Stomach (tissue), 4 donors: ENCODE measurements around the gene CA5A.

Source experiments
- EP300 ChIP-seq: sonication (generic); formaldehyde crosslinking; IDR thresholded peaks from one replicate; pipeline ENCODE4 v1.6.1; 2017; ENCODE audit warnings: antibody characterized with exemption
- POLR2A ChIP-seq, 4 donors: fragments of 450-650 bp; IDR thresholded peaks; one replicate each; pipeline ENCODE4 v1.6.1; 2016; ENCODE audit warnings: antibody characterized with exemption in 4 of 4, control low read depth in 2 of 4, mild to moderate bottlenecking in 1 of 4, moderate library complexity in 1 of 4

DNA sequence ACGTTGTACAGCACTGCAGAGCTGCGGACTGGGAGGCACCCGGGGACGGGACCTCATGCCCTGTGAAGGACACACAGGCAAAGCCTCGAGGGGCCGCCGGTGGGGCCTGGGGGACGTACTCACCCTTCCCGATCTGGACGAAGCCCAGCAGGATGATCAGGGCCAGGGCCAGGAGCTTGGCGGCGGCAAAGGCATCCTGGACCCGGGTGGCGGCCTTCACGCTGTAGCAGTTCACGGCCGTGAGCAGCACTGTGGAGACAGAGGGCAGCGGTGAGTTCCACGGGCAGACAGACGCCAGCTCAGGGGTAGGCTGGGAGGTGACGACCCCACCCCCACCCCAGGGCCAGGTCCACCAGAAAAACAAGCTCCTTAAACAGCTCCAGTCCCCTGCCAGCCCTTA lies 84.7 kb downstream of the CA5A start:
- TF ChIP-seq EP300, result no peak
- no peak for TF ChIP-seq POLR2A (IDR thresholded peaks at IDR 0.05)
